ENCODE data around the gene NTRK1. TPM values are rescaled to one million over a fixed set of nuclear protein-coding genes. Genes with fewer than 3 reads are reported as not detected.

The NTRK1 gene
- total RNA-seq, 2 experiments from 2014 or later = 13.7 to 13.9 TPM

DNA sequence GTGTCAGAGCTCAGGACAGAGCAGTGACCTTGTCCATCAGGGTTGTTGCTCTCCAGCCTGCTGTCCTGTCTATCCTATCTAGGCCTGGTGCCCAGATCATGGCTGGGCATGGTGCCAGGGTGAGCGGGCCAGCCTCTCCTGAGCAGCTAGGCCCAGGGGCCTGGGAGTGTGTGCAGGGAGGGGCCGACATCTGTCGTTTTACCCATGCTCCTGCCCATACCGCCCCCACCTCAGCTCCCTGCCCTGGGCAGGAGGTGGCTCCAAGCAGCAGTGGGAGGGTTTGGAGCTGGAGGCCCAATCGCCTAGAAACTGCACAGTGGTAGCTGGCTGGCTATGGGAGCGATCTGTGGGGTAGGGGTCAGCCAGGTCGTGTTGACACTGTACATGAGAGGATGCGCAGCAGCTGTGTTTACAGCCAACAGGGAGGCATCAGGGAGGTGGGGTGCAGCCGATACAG, 8.2 kb upstream of the NTRK1 start:
- Mint-ChIP-seq H3K9me3 (no peaks in the 10 kb centered on the region), H3K27me3 (peaks cover 7% of the 10 kb centered on the region), H3K4me1 (peaks cover 19% of the 10 kb centered on the region), H3K4me3 (no peak overlapping the region), H3K27ac (no peak overlapping the region), H3K36me3 (no peaks in the 10 kb centered on the region)
- ATAC-seq (ENCODE audit: low read depth) = no peak
- POLR2A ChIA-PET = interaction anchor here (0.9 kb wide), 1 partner anchor 9 kb away, joined by 3 read pairs; no protein-coding TSS in a partner anchor
- DNase-seq = no peak

DNA sequence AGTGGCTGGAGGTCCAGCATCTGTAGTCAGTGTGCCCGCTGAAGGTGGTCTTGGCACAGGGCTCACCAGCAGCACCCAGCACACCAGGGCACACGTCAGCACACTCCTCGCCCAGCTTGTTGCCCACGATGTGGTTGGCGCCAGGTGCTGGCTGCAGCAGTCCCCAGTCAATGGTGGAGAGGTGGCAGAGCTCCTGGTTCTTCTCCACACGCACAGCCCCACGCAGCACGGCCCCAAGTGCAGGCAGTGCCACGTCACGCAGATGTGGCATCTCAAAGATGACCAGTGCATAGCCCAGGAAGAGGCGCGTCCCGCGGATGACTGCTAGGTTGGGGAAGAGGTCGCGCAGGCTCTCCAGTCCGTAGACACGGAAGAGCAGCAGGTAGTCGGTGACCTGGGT, 6.9 kb upstream of the NTRK1 start:
- peaks cover 13% of the 10 kb centered on the region for H3K4me1 Mint-ChIP-seq
- DNase-seq (no peak), ATAC-seq (ENCODE audit: low read depth) (no peak)
- H3K27me3 Mint-ChIP-seq = peaks cover 19% of the 10 kb centered on the region
- H3K36me3 Mint-ChIP-seq = no peaks in the 10 kb centered on the region
- H3K9me3 Mint-ChIP-seq = no peaks in the 10 kb centered on the region
- no peak overlapping the region for H3K27ac Mint-ChIP-seq
- POLR2A ChIA-PET = no interaction called here
- H3K4me3 Mint-ChIP-seq = no peak overlapping the region

DNA sequence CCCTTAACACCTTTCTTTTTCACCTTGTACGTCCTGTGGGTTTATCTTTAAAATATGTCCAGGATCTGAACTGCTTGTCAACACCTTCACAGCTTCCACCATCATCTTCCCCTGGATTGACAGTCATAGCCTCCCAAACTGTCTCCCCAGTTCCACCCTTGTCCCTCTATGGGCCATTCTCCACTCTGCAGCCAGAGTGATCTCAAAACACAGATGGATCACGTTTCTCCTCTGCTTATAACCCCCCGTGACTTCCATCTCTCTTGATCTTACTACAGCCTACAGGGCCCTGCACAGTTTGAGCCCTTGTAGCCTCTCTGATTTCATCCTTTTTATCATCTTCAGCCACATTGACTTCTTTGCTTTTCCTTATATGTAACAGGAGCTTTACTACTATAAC, 6.0 kb upstream of the NTRK1 start:
- H3K27ac Mint-ChIP-seq = no peak overlapping the region
- H3K4me3 Mint-ChIP-seq = no peak overlapping the region
- no peak for ATAC-seq (ENCODE audit: low read depth)
- H3K36me3 Mint-ChIP-seq = no peaks in the 10 kb centered on the region
- no peak for DNase-seq
- POLR2A ChIA-PET = no interaction called here
- no peaks in the 10 kb centered on the region for H3K9me3 Mint-ChIP-seq
- H3K27me3 Mint-ChIP-seq = peaks cover 26% of the 10 kb centered on the region
- H3K4me1 Mint-ChIP-seq = peaks cover 12% of the 10 kb centered on the region

DNA sequence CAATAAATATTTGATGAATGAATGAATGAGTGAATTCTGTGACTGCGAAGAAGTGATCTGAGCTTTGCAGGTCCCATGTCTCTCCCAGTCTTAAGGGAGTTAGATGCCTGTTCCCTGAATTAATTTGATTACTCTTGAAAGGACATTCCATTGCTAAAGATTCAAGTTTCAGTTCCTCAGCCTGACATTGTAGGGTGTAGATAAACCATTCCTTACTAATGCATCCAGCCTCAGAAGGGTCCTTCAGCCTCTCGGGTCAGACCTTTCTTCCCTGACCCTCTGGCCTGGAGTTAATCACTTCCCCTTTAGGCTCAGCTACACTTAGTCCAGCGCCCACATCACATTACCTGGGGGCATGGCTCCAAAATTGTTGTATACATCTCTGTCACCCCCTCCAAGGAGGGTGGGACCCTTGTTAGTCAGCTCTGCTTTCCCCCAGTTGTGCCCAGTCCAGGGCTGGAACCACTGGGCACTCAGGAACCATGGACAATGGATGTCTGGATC, 4.3 kb upstream of the NTRK1 start:
- Mint-ChIP-seq H3K36me3 (no peaks in the 10 kb centered on the region), H3K4me1 (peaks cover 14% of the 10 kb centered on the region), H3K9me3 (no peaks in the 10 kb centered on the region), H3K4me3 (no peak overlapping the region), H3K27ac (no peak overlapping the region), H3K27me3 (peaks cover 30% of the 10 kb centered on the region)
- POLR2A ChIA-PET = no interaction called here
- no peak for ATAC-seq (ENCODE audit: low read depth)
- DNase-seq = no peak

DNA sequence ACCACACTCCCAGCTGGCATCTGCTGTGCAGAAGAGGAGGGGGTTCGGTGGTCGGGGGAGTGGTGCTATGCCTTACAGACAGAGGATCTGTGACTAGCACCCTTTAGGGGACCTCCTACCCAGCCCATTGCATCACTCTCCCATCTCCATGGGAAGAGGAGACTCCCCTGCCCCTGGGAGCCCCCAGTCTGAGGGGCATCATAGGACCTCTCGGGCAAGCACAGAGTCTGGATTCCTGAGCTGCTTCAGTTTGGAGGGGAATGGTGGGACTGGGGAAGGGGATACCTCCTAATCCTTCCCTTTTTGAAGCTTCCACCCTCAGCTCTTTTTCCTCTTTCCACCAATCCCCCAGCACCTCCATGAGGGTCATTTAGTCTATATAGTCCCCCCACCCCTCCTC, 3.1 kb upstream of the NTRK1 start:
- Mint-ChIP-seq H3K27me3 (peaks cover 37% of the 10 kb centered on the region), H3K4me3 (no peak overlapping the region), H3K36me3 (peaks cover 2% of the 10 kb centered on the region), H3K4me1 (peaks cover 25% of the 10 kb centered on the region), H3K27ac (no peak overlapping the region), H3K9me3 (no peaks in the 10 kb centered on the region)
- POLR2A ChIA-PET = interaction anchor here (0.8 to 6.7 kb wide), 5 partner anchors 9 to 131 kb away, joined by 3 to 54 read pairs (median 5); no protein-coding TSS in a partner anchor
- no peak for DNase-seq
- ATAC-seq (ENCODE audit: low read depth) = no peak

DNA sequence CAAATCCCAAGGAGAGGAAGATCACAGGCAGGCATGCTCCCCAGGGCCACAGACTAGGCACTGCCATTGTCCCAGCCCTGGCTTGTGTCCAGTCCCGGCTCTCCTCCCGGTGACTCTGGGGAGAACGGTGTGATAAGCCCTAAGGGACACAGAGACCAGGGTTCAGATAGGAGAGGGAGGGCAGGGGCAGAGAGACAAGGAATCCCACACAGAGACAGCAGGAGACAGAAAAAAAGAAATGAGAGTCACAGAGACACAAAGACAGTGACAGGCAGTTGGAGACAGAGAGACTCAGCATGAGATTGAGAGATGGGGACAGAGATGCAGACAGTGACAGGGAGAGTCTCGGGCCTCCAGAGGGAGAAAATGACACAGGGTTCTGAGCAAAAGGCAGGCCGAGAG, 2.1 kb upstream of the NTRK1 start:
- Mint-ChIP-seq H3K9me3 (no peaks in the 10 kb centered on the region), H3K36me3 (peaks cover 2% of the 10 kb centered on the region), H3K27me3 (peaks cover 37% of the 10 kb centered on the region), H3K4me1 (peaks cover 31% of the 10 kb centered on the region), H3K27ac (no peak overlapping the region), H3K4me3 (peak overlapping the region; percentile 61)
- POLR2A ChIA-PET = interaction anchor here (1.2 to 6.7 kb wide), 5 partner anchors 10 to 130 kb away, joined by 5 to 54 read pairs (median 9); partner anchors contain the start of genes ISG20L2 and METTL25B
- DNase-seq (no peak), ATAC-seq (ENCODE audit: low read depth) (no peak)

DNA sequence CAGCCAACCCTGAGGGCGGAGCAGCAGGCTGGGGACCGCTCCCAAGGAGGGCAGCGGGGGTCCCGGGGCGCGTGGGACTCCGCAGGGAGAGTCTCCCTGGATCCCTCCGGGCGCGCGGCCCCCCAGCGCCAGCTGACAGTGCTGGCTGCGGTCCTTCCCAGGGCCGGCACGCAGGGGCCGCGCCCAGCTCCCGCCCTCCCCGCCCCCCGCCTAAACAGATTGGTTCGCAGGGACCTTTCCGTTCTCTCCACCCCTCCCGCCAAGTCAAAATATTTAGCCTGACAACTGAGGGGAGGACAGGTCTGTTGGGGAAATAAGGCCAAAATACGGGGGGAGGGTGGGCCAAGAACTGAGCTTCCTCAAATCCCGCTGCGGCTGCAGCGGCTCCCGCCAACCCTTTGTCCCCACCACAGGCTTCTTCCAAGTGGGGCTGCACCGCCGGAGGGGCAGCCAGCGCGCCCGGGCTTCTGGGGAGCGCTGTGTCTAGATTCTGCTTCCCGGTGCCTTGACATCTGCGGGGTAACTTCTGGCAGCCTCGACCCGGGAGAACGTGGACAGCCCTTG, 1.6 kb upstream of the NTRK1 start, which contains the start of gene INSRR:
TSS of gene INSRR (minus strand) at position 159 of the 564 bp plus-strand sequence. CDS start 496 bp downstream, outside the sequence.
- Mint-ChIP-seq H3K27me3 (peaks cover 37% of the 10 kb centered on the region), H3K36me3 (peaks cover 2% of the 10 kb centered on the region), H3K4me3 (peak within 1 kb of the TSS; percentile 85), H3K9me3 (no peaks in the 10 kb centered on the region), H3K27ac (no peak within 1 kb of the TSS), H3K4me1 (peaks cover 35% of the 10 kb centered on the region)
- POLR2A ChIA-PET = interaction anchor here (0.9 to 6.7 kb wide), 12 partner anchors 10 to 133 kb away, joined by 3 to 54 read pairs (median 16); partner anchors contain the start of genes ISG20L2, METTL25B, PEAR1 and SH2D2A
- DNase-seq (no peak), ATAC-seq (ENCODE audit: low read depth) (no peak)

DNA sequence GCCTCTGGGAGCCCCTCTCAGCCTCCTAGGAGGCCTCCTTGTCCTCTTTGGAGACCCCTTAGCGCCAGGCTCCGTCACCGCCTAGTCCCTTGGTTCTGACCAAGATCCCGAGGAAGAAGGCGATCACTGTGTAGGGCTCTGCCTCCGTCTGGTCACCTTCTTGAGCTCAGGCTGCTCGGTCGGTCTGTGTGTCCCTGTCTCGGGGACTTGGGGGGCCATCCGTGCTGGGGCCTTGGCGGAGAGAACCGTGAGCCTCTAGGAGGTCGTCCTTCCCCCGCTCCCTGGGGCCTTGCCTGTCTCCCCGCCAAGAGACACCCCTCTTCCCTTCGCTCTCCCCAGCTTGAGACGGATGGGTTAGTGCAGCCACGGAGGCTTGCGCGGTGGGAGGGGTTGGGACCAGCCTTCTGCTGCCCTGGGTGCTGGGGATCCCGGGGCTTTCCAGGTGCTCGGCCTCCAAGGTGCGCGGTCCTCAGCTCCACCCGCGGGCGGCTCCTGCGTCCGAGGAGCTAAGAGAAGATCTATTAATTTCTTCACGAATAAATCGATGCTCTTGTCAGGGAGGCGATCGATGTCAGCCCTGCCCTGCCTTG, 1.0 kb upstream of the NTRK1 start:
- Mint-ChIP-seq H3K9me3 (no peaks in the 10 kb centered on the region), H3K4me1 (peaks cover 39% of the 10 kb centered on the region), H3K27me3 (peaks cover 37% of the 10 kb centered on the region), H3K36me3 (peaks cover 2% of the 10 kb centered on the region), H3K27ac (no peak overlapping the region), H3K4me3 (peak overlapping the region; percentile 85)
- POLR2A ChIA-PET = interaction anchor here (0.5 to 6.7 kb wide), 17 partner anchors 11 to 336 kb away, joined by 3 to 54 read pairs (median 9); partner anchors contain the start of genes ISG20L2, METTL25B, PEAR1 and PRCC
- DNase-seq (peak; percentile 57), ATAC-seq (ENCODE audit: low read depth) (peak; percentile 12)

DNA sequence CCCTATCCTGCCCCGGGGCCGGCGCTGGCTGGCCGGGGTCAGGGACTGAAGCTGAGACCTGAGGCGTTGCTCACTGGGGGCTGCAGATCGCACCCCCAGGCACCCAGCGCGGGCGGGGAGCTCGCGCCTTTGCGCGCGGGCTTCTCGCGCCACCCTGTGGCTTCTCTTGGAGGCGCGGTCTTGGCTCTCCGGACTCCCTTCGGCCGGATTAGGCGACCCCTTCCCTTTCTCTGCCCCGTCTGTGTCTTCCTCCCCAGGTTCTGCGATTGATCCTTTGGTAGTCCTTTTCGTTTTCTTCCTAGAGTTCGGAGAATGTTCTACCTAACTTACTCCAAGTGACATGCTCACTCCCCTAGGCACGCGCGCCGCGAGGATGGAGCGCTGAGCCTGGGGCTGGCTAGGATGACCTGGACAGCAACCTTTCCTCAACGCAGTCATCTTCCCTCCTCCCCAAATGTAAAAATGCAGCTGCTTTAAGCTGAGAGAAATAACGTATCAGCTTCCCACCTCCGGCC, 495 bp upstream of the NTRK1 start:
- Mint-ChIP-seq H3K27me3 (peaks cover 37% of the 10 kb centered on the region), H3K36me3 (peaks cover 2% of the 10 kb centered on the region), H3K4me3 (peak overlapping the region; percentile 85), H3K9me3 (no peaks in the 10 kb centered on the region), H3K27ac (peak overlapping the region; percentile 58), H3K4me1 (peaks cover 43% of the 10 kb centered on the region)
- ATAC-seq (ENCODE audit: low read depth) = peak; percentile 40
- POLR2A ChIA-PET = interaction anchor here (0.5 to 6.7 kb wide), 17 partner anchors 12 to 337 kb away, joined by 3 to 54 read pairs (median 9); partner anchors contain the start of genes ISG20L2, METTL25B, PEAR1 and PRCC
- DNase-seq = peak; percentile 80

DNA sequence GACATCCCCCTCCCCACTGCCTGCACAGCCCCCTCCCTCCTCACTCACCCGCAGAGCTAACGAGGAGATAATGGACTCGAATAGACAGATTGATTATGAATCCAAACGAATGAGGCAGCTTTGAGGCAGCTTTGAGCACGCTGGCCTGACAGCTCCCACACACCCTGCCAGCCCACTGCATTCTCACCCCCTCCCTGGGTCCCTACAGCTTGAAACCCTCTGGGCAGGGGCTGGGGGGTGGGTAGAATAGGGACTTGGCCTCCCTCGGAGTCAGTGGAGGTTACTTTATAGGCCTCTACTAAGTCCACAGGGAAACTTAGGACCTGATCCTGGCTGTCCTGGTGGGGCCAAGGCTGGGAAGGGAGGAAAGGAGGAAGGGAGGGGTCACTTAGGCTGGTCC, 1.9 kb downstream of the NTRK1 start:
- peak overlapping the region; percentile 78 for H3K4me3 Mint-ChIP-seq
- peaks cover 33% of the 10 kb centered on the region for H3K27me3 Mint-ChIP-seq
- no peaks in the 10 kb centered on the region for H3K9me3 Mint-ChIP-seq
- POLR2A ChIA-PET = interaction anchor here (0.6 to 6.7 kb wide), 9 partner anchors 12 to 95 kb away, joined by 3 to 54 read pairs (median 7); partner anchors contain the start of genes PRCC and SH2D2A
- H3K27ac Mint-ChIP-seq = peak overlapping the region; percentile 89
- peaks cover 2% of the 10 kb centered on the region for H3K36me3 Mint-ChIP-seq
- H3K4me1 Mint-ChIP-seq = peaks cover 60% of the 10 kb centered on the region
- ATAC-seq (ENCODE audit: low read depth) = no peak
- DNase-seq = no peak

DNA sequence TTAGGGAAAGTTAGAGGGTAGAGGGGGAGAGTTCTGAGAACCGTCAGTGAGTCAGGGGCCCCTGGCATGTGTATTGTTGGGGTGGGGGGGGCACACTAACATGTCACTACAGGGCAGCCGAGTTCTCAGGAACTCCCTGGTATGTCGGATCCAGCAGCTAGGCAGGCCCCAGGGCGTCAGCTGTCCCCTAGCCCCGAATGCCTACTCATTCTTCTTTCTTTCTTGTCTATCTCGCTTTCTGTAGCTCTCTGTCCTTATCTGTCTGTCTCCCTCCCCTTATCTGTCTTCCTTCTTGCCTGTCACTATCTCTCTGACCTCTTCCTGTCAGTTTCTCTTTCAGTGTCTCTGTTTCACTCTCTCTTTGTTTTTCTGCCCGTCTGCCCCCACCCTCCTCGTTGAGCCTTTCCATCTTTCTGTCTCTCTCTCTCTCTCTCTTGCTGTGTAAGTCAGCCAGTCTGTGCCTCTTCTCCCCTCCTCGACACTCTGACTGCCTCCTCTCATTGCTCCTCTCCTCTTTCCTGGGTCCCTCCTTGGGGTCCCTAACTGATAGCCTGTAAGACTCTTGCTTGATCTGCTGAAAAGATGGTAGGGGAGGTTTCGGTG, 2.4 kb downstream of the NTRK1 start:
- POLR2A ChIA-PET = interaction anchor here (0.8 to 6.7 kb wide), 5 partner anchors 12 to 54 kb away, joined by 3 to 54 read pairs (median 5); no protein-coding TSS in a partner anchor
- ATAC-seq (ENCODE audit: low read depth) = peak; percentile 15

DNA sequence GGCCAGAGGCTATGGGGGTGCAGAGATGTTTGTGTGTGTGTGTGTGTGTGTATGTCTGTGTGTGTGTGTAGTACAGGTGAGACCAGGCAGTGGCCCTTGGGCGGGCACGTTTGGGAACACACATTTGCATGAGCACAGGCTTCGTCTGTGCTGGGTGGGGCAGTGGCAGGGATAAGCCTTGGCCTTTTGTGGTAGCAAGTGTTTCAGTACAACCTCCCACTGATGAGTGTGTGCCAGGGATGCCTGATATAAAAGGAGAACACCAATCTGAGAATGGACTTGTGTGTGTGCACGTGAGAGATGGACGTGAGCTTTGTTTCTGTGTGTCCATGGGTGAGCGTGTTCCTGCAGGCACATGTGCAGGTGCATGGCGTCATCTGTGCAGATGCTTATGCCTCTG, 3.0 kb downstream of the NTRK1 start:
- DNase-seq (no peak), ATAC-seq (ENCODE audit: low read depth) (no peak)
- Mint-ChIP-seq H3K9me3 (no peaks in the 10 kb centered on the region), H3K36me3 (peaks cover 2% of the 10 kb centered on the region), H3K4me3 (peak overlapping the region; percentile 78), H3K4me1 (peaks cover 64% of the 10 kb centered on the region), H3K27ac (peak overlapping the region; percentile 89), H3K27me3 (peaks cover 22% of the 10 kb centered on the region)
- POLR2A ChIA-PET = interaction anchor here (6.7 kb wide), 1 partner anchor 15 kb away, joined by 54 read pairs; no protein-coding TSS in a partner anchor

More for the DNA sequence above, 2.4 kb downstream of the NTRK1 start:
- no peak for DNase-seq
- H3K4me3 Mint-ChIP-seq = peak overlapping the region; percentile 78
- peaks cover 64% of the 10 kb centered on the region for H3K4me1 Mint-ChIP-seq
- peaks cover 2% of the 10 kb centered on the region for H3K36me3 Mint-ChIP-seq
- H3K27ac Mint-ChIP-seq = peak overlapping the region; percentile 89
- peaks cover 28% of the 10 kb centered on the region for H3K27me3 Mint-ChIP-seq
- no peaks in the 10 kb centered on the region for H3K9me3 Mint-ChIP-seq

DNA sequence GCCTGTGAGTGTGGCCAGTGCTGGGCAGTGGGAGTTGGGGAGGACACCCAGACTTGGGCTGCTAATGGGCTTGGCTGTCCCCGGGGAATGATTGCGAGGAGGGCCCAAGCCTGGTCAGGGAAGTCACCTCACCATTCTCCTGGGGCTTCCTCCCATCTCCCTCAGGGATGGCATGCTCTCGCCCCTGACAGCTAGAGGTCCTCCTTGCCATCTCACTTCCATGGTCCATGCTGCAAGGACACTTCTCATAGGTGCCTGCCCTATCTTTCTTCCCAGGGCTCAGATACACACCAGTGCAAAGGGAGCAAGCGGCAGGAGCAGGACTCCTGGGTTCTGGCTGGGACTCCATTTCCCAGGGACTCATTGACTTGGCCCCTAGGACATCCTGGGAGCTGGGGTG, 4.1 kb downstream of the NTRK1 start:
- Mint-ChIP-seq H3K4me3 (peak overlapping the region; percentile 70), H3K36me3 (peaks cover 2% of the 10 kb centered on the region), H3K4me1 (peaks cover 58% of the 10 kb centered on the region), H3K9me3 (no peaks in the 10 kb centered on the region), H3K27ac (peak overlapping the region; percentile 89), H3K27me3 (peaks cover 15% of the 10 kb centered on the region)
- POLR2A ChIA-PET = interaction anchor here (0.6 kb wide), 1 partner anchor 89 kb away, joined by 4 read pairs; no protein-coding TSS in a partner anchor
- ATAC-seq (ENCODE audit: low read depth) (no peak), DNase-seq (no peak)

Measured in activated naive CD8-positive, alpha-beta T cell treated with anti-CD3 and anti-CD28 coated beads, Interleukin-2, amount 10 ng/mL, durations not matched to agents 7 days and 5 days (primary cell).